ENCODE data around the gene HRH1.

DNA sequence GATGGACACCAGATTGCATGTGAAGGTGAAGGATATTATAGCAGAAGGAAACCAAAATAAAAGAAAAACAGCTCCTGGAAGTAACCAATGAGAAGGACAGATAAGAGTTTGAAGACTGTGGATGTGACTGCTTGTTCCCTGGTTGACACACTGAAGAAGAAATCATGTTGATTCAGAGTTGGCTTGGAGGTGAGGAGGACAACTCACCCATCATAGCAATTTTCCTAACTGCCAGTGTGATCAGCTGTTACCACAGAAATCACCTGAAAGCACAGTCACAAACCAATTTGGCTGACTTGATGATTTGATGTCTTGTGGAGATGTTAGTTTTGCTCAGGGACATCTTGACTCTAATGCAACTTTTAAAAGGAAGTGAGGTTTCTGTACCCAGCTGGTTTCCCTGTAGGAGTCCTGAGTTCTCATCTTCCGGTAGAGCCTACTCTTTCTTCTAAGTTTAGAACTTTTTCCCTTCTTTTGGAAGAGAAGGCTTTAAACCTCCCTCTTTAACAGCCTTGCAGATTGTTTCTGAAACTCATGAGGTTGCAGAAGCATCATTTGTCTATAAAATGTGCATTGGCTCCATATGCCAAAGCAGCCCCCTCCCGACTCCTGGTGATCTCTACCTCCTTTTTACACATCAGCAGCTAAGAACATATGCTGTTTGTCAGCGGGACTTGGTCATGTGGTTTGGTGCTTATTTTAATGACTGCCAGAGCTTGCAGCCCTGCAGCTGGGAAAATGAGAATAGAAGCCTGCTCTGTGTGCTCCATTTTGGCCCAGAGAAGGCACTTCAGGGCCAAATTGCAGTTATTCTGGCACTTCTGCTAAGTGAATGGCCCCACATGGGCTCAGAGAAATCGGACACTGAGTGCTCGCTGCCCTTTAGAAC, 128.2 kb downstream of the HRH1 start:
- TF ChIP-seq, protein P1, sequence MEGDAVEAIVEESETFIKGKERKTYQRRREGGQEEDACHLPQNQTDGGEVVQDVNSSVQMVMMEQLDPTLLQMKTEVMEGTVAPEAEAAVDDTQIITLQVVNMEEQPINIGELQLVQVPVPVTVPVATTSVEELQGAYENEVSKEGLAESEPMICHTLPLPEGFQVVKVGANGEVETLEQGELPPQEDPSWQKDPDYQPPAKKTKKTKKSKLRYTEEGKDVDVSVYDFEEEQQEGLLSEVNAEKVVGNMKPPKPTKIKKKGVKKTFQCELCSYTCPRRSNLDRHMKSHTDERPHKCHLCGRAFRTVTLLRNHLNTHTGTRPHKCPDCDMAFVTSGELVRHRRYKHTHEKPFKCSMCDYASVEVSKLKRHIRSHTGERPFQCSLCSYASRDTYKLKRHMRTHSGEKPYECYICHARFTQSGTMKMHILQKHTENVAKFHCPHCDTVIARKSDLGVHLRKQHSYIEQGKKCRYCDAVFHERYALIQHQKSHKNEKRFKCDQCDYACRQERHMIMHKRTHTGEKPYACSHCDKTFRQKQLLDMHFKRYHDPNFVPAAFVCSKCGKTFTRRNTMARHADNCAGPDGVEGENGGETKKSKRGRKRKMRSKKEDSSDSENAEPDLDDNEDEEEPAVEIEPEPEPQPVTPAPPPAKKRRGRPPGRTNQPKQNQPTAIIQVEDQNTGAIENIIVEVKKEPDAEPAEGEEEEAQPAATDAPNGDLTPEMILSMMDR (conservative IDR thresholded peaks at IDR 0.05 in 1 of 2, IDR thresholded peaks at IDR 0.05 in 1 of 2; ENCODE audit: extremely low read depth in 1 of 2, insufficient read depth in 1 of 2, low read depth in 1 of 2, low read length in 2 of 2), result no peak
- TF ChIP-seq EZH2 (IDR thresholded peaks at IDR 0.05; ENCODE audit: borderline replicate concordance, low read length), result no peak
